Testis (tissue), 2 donors: ENCODE data around the gene CACNG4.

Experiments
- POLR2A ChIP-seq: fragments of 450-650 bp; IDR thresholded peaks from one replicate; pipeline ENCODE4 v1.6.1; 2017; ENCODE audit warnings: antibody characterized with exemption, mild to moderate bottlenecking, moderate library complexity
- TF ChIP-seq, protein P1 (sequence below), 3 experiments: fragments of 450-650 bp in 2 of 3; fragments of 200-600 bp in 1 of 3; sonication (generic) in 1 of 3; IDR thresholded peaks; one replicate each; pipeline ENCODE4 v1.5.1; 2016 to 2019; ENCODE audit warnings: antibody characterized with exemption in 3 of 3, mild to moderate bottlenecking in 2 of 3, moderate library complexity in 1 of 3

DNA sequence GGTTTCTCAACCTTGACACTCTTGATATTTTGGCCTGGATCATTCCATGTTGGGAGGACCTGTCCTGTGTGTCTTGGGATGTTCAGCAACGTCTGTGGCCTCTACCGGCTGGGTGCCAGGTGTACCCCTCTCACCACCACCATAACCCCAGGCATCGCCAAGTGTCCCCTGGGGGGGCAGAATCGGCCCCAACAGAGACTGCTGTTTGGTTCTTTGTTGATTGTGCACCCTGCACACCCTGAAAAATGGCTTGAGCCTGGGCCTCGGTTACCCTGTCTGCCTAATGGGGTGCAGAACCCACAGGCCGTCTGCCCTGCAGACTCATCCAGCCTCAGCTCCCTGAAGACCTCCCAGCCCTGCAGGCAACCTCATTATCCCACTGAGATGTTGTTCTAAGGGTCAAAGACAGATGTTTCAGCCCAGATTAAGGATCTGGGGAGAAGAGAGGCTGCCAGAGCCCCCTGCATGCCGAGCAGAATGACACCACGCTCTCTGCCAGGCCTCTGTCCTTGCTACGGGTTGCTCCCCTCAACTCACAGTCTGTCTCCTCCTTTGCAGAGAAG is 89.0 kb downstream of the CACNG4 start:
- TF ChIP-seq, protein P1, sequence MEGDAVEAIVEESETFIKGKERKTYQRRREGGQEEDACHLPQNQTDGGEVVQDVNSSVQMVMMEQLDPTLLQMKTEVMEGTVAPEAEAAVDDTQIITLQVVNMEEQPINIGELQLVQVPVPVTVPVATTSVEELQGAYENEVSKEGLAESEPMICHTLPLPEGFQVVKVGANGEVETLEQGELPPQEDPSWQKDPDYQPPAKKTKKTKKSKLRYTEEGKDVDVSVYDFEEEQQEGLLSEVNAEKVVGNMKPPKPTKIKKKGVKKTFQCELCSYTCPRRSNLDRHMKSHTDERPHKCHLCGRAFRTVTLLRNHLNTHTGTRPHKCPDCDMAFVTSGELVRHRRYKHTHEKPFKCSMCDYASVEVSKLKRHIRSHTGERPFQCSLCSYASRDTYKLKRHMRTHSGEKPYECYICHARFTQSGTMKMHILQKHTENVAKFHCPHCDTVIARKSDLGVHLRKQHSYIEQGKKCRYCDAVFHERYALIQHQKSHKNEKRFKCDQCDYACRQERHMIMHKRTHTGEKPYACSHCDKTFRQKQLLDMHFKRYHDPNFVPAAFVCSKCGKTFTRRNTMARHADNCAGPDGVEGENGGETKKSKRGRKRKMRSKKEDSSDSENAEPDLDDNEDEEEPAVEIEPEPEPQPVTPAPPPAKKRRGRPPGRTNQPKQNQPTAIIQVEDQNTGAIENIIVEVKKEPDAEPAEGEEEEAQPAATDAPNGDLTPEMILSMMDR (IDR thresholded peaks at IDR 0.05): no peak
- no peak for TF ChIP-seq POLR2A
